SW480 (cell line): Measurements from ENCODE around the gene RAB43.

Experiments used
- DNase-seq: peaks from one replicate; pipeline ENCODE4 v3.0.0-alpha.2; 2016; ENCODE audit warnings: low spot score

RAB43 gene

GRCh38 chr3:129038121-129038855 is 83.3 kb downstream of the RAB43 start:
- no peak for DNase-seq
